Measurements from ENCODE around the gene ISG20.
A peak's percentile ranks its signal among the peaks of the same experiment; 100 is the strongest.

The ISG20 gene

DNA sequence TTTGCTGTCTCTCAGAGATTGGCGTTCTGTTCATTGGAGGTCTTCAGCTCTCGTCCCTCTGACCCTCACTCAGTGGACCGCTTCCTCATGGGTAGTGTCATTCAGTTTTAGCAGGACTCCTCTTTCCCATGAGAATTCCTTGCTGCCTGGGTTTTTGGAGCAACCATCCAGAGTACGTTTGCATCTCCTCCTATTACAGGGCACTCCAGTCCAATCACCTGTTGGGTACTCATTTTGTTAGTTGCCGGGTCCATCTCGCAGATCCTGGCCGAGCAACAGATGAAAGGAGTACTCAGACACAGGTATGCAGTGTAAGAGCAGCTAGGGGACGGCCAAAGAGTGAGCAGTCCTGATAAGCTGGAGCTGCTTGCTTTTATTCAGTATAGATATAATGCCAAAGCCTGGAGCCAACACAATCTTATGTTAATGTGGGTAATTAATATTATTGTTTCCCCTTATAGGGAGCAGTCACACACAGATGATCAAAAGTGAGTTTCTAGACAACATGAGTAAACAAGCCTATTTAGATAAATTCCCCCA is 49.6 kb downstream of the ISG20 start:
- DNase-seq (ENCODE audit: low spot score), result no peak

GRCh38 chr15:88690331-88690730 is 51.5 kb downstream of the ISG20 start:
- peak; percentile 70 for DNase-seq (ENCODE audit: low spot score)

GRCh38 chr15:88693191-88693590 is 54.4 kb downstream of the ISG20 start:
- DNase-seq (ENCODE audit: low spot score), result no peak

- no peak for DNase-seq (ENCODE audit: low spot score)
Observed at GRCh38 chr15:88695101-88695500, 56.3 kb downstream of the ISG20 start.

GRCh38 chr15:88695691-88696251 is 57.0 kb downstream of the ISG20 start:
- DNase-seq (ENCODE audit: low spot score), result no peak

DNA sequence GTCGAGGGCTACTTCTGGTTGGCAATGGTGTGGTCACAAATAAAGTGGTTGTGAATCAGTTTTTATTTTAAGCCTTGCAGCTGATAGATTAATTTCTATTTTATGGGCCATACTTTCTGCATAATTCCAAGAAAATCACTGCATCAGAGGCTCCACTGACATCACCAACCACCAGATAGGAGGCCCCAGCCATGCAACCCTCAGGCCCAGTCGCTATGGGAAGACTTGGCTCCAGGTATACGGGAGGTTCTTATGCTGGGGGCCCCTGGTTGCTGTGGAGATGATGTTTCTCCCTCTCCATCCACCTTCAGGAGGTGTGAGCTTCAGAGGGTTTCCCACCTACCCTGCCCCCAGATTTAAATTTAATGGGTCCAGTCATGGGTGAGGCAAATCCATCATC is 57.4 kb downstream of the ISG20 start:
- no peak for DNase-seq (ENCODE audit: low spot score)

DNA sequence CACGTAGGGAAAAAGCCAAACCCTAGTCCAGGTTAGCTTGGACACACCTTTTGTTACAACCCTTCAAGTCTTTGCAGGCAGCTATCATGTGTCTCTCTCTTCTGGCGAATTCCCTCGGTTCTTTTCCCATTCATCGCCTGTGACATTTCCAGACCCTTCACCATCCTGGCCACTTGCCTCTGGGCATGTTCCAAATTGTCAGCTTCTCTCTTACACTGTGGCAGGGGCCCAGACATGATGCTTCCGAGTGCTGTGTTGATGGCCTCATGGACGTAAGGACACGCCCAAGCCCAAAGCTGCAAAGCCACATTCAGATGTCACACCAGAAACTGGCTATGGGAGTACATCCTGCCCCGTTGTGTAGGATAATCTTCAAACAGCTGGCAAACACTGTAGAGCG is 58.5 kb downstream of the ISG20 start:
- DNase-seq (ENCODE audit: low spot score), result no peak

DNA sequence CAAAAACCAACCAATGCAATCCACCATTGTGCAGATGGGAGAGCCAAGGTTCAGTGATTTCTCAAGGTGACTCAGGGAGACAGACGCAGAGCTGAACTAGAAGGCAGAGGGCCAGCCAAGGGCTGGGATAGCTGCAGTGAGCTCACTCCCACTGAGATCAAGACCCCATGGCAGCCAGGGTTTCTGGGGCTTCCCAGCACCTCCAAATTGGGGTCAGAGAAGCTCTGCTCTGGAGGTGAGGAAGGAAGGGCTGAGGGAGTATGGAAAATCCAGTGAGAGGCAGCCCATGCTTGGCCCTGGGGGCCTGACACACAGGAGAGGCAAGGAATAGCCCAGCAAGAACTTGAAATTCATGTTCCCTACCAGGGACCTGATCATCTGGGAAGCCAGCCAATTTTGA is 61.0 kb downstream of the ISG20 start:
- no peak for DNase-seq (ENCODE audit: low spot score)

DNA sequence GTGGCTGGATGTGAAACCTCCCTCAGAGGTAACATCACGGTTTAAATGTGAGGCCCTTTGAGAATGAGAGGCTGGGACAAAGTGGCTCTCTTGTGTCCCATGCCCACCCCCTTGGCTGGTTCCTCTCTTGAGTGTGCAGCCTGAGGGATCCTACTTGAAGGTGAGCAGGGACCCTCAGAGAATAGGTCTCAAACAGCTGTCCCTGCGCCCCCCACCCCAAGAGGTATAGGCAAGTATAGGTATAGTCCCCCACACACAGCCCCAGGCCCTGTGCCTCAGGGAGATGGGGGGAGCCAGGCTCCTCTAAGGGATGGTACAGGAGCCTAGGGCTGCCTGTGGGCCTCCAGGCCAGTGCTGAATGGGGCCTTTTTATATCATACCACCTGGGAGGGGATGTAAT is 61.9 kb downstream of the ISG20 start:
- no peak for DNase-seq (ENCODE audit: low spot score)

GRCh38 chr15:88701561-88702095 is 62.8 kb downstream of the ISG20 start:
- no peak for DNase-seq (ENCODE audit: low spot score)

DNA sequence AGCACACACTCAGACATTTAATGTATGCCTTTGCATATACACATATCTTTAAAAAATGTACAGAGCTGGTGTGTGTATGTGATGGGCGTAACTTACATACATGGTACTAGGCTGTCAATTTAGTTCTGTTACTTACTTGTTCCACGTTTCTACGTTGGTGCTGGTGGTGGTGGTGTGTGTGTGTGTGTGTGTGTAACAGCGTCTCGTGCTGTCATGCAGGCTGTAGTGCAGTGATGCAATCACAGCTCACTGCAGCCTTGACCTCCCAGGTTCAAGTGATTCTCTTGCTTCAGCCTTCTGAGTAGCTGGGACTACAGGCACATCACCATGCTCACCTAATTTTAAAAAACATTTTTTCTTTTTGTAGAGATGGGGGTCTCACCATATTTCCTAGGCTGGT is 64.2 kb downstream of the ISG20 start:
- DNase-seq (ENCODE audit: low spot score), result no peak

DNA sequence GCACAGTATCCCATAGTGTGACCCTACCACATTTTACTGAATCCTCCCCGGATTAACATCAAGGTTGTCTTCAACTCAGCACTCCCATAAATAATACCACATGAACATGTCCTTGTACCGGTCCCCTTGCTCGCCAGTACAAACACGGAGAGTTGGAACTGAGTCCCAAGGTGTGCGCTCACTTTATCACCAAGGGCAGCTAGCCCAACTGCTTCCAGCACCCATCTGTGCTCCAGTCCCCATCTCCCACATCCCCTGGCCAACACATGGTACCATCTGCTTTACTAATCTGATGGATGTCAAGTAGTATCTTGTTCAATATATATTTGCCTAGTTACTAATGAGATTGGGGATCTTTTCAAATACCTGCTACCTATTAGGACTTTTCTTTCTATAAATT is 64.7 kb downstream of the ISG20 start:
- no peak for DNase-seq (ENCODE audit: low spot score)

GRCh38 chr15:88704791-88705768 is 66.3 kb downstream of the ISG20 start:
- peak; percentile 46 for DNase-seq (ENCODE audit: low spot score)

GRCh38 chr15:88705769-88706165 is 67.0 kb downstream of the ISG20 start:
- DNase-seq (ENCODE audit: low spot score), result no peak

Measured in globus pallidus (tissue), 1 donor.